ENCODE results near the gene CLPTM1L. TPM values are rescaled to one million over a fixed set of nuclear protein-coding genes. Genes with fewer than 3 reads are reported as not detected.

The CLPTM1L gene
- total RNA-seq, 1 donor = 108 TPM

DNA sequence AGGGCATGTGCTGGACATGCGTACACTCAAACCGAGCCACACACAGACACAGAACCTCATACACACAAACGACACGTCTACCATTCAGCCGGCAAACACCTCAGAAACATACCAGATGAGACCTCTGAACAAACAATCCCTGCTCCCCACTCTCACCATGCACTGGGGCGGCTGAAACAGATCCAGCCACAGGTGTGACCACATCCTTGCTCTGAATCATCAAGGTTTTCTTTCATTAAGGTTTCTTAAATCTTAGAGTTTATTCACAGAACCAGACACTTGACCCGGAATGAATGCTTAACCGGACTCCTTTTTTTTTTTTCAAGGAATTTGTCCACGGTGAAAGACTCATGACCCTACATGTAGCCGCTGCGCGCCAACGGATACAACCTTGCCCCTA lies 76.2 kb downstream of the CLPTM1L start:
- no peak overlapping the region for H3K4me3 ChIP-seq (ENCODE audit: low read depth, low read length)
- TF ChIP-seq, protein P1, sequence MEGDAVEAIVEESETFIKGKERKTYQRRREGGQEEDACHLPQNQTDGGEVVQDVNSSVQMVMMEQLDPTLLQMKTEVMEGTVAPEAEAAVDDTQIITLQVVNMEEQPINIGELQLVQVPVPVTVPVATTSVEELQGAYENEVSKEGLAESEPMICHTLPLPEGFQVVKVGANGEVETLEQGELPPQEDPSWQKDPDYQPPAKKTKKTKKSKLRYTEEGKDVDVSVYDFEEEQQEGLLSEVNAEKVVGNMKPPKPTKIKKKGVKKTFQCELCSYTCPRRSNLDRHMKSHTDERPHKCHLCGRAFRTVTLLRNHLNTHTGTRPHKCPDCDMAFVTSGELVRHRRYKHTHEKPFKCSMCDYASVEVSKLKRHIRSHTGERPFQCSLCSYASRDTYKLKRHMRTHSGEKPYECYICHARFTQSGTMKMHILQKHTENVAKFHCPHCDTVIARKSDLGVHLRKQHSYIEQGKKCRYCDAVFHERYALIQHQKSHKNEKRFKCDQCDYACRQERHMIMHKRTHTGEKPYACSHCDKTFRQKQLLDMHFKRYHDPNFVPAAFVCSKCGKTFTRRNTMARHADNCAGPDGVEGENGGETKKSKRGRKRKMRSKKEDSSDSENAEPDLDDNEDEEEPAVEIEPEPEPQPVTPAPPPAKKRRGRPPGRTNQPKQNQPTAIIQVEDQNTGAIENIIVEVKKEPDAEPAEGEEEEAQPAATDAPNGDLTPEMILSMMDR (IDR thresholded peaks at IDR 0.05; ENCODE audit: insufficient read depth, low read length) = no peak
- no peak for DNase-seq (ENCODE audit: low read depth)

DNA sequence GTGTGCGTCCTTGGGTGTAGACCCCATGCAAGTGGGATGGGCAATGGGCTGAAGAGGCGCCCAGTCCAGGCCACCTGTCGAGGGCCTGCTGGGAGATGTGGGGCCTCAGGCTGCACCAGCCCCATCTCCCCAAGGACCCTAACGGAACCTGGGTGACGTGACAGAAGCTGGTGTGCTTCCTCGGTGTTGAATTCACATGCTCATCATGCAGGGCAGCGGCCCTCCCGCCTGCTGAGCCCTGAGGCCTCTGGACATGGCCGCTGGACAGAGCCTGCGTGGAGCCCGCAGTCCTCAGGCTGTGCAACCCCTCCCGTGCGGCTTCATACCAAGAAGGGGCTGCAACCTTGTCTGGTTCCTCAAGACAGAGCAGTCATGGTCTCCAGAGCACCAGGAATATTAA lies 76.8 kb downstream of the CLPTM1L start:
- H3K4me3 ChIP-seq (ENCODE audit: low read depth, low read length) = no peak overlapping the region
- TF ChIP-seq, protein P1 (IDR thresholded peaks at IDR 0.05; ENCODE audit: insufficient read depth, low read length) = no peak
- no peak for DNase-seq (ENCODE audit: low read depth)

Small RNA genes within 50 kb of the gene (small RNA-seq; reads per million reads assigned to genes)
- gene MIR4457 = not detected

Other genes with a start within 250 kb of the CLPTM1L start
- gene SLC12A7, start 233.0 kb downstream of the CLPTM1L start, total RNA-seq (ENCODE audit: low replicate concordance) = 3.4 and 9.8 TPM in 2 replicates
- gene SLC6A19, start 143.5 kb downstream of the CLPTM1L start, total RNA-seq (ENCODE audit: low replicate concordance) = not detected in 2 replicates
- gene SLC6A18, start 119.7 kb downstream of the CLPTM1L start, total RNA-seq (ENCODE audit: low replicate concordance) = not detected in 2 replicates
- not detected in 2 replicates for gene TERT, start 50.0 kb downstream of the CLPTM1L start, total RNA-seq (ENCODE audit: low replicate concordance)
- not detected in 2 replicates for gene SLC6A3, start 100.3 kb upstream of the CLPTM1L start, total RNA-seq (ENCODE audit: low replicate concordance)
- gene LPCAT1, start 178.9 kb upstream of the CLPTM1L start, total RNA-seq (ENCODE audit: low replicate concordance) = 41.3 and 56.0 TPM in 2 replicates